RWPE2 (cell line): ENCODE data around the gene VWC2L.

Experiments used
- ATAC-seq: fragments of 200-7000 bp; cut with Tn5 transposase; 3 replicates; pipeline ENCODE4 v1.9.1; 2021; ENCODE audit warnings: low read depth
- DNase-seq: peaks from one replicate; pipeline ENCODE4 v3.0.0-alpha.2; 2020; ENCODE audit warnings: low spot score
- H3K27ac ChIP-seq: fragments of 450-650 bp; 2 replicates; pipeline ENCODE4 v1.5.1; 2017; ENCODE audit warnings: mild to moderate bottlenecking; ENCODE audit not compliant: poor library complexity, severe bottlenecking
- H3K27me3 ChIP-seq: fragments of 250-450 bp; sonication (Bioruptor Pico); 2 replicates; pipeline ENCODE4 v1.5.1; 2021; ENCODE audit warnings: mild to moderate bottlenecking, moderate library complexity; ENCODE audit not compliant: insufficient read depth, poor library complexity, severe bottlenecking
- H3K36me3 ChIP-seq: fragments of 250-450 bp; sonication (Bioruptor Pico); 2 replicates; pipeline ENCODE4 v1.5.1; 2020; ENCODE audit warnings: low read depth, mild to moderate bottlenecking, moderate library complexity
- H3K4me1 ChIP-seq: fragments of 250-450 bp; sonication (Bioruptor Pico); 2 replicates; pipeline ENCODE4 v1.5.1; 2021; ENCODE audit warnings: mild to moderate bottlenecking, moderate library complexity; ENCODE audit not compliant: insufficient read depth, poor library complexity, severe bottlenecking
- H3K4me3 ChIP-seq: fragments of 250-450 bp; sonication (Bioruptor Pico); 2 replicates; pipeline ENCODE4 v1.5.1; 2021; ENCODE audit warnings: mild to moderate bottlenecking, moderate library complexity; ENCODE audit not compliant: severe bottlenecking
- H3K9me3 ChIP-seq: fragments of 250-450 bp; sonication (Bioruptor Pico); 2 replicates; pipeline ENCODE4 v1.5.1; 2021; ENCODE audit warnings: mild to moderate bottlenecking, moderate library complexity; ENCODE audit not compliant: severe bottlenecking
- TF ChIP-seq, protein P1 (sequence below): fragments of 450-650 bp; IDR thresholded peaks from one replicate; pipeline ENCODE4 v1.5.1; 2017; ENCODE audit warnings: mild to moderate bottlenecking, moderate library complexity; ENCODE audit not compliant: poor library complexity, severe bottlenecking

The VWC2L gene

DNA sequence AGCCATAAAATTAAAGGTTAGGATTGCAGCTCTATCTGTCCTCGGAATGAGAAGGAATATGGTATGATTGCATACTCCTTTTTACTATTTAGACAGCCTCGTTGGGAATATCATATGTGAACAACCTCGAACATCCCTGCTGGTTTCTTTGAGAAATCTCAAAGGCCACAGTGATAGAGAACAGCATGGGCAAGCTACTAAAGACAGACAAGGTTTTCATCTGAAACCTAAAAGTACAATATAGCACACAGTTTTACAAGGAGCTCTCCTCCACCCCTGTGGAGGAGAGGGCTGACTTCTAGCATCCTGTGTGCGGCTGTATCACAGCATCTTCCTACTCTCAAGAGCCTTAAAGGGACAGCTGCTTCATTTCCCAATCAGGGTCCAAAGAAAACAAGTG is 104.3 kb downstream of the VWC2L start:
- no peak for ATAC-seq

DNA sequence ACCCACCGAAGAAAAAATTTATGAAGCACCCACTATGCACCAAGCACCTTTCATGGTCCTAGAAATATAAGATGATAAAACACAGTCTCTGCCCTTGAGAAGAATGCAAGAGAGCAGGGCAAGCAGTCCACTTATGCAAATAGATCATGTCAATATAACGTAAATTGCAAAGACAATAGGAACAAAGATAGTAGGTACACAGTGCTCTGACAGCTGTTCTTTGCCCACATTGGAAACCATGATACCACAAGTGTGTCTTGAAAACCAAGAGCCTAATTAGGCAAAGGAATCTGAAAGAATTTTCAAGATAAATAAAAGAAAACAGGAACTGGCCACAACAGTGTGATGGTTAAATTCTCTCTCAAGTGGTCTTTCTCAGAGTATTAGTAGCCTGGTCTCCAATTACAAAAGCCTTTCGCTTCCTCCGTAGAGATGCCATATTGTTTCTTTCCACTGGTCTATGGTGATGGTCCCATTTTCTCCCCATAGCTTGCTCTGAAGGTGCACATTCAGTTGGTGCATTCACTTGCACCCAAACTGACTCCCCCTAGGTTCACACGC is 108.5 kb downstream of the VWC2L start:
- H3K36me3 ChIP-seq, result no peaks in the 10 kb centered on the region
- H3K27me3 ChIP-seq, result no peaks in the 10 kb centered on the region
- DNase-seq, result no peak
- no peak overlapping the region for H3K4me3 ChIP-seq
- ATAC-seq, result no peak
- H3K27ac ChIP-seq, result no peak overlapping the region
- H3K9me3 ChIP-seq, result no peaks in the 10 kb centered on the region
- H3K4me1 ChIP-seq, result no peaks in the 10 kb centered on the region
- TF ChIP-seq, protein P1, sequence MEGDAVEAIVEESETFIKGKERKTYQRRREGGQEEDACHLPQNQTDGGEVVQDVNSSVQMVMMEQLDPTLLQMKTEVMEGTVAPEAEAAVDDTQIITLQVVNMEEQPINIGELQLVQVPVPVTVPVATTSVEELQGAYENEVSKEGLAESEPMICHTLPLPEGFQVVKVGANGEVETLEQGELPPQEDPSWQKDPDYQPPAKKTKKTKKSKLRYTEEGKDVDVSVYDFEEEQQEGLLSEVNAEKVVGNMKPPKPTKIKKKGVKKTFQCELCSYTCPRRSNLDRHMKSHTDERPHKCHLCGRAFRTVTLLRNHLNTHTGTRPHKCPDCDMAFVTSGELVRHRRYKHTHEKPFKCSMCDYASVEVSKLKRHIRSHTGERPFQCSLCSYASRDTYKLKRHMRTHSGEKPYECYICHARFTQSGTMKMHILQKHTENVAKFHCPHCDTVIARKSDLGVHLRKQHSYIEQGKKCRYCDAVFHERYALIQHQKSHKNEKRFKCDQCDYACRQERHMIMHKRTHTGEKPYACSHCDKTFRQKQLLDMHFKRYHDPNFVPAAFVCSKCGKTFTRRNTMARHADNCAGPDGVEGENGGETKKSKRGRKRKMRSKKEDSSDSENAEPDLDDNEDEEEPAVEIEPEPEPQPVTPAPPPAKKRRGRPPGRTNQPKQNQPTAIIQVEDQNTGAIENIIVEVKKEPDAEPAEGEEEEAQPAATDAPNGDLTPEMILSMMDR, result no peak

More for the DNA sequence above, 104.3 kb downstream of the VWC2L start:
- Histone ChIP-seq H3K36me3 (no peaks in the 10 kb centered on the region), H3K9me3 (no peaks in the 10 kb centered on the region), H3K4me3 (no peak overlapping the region), H3K27ac (no peak overlapping the region), H3K27me3 (no peaks in the 10 kb centered on the region), H3K4me1 (no peaks in the 10 kb centered on the region)
- no peak for DNase-seq
- TF ChIP-seq, protein P1, result no peak

DNA sequence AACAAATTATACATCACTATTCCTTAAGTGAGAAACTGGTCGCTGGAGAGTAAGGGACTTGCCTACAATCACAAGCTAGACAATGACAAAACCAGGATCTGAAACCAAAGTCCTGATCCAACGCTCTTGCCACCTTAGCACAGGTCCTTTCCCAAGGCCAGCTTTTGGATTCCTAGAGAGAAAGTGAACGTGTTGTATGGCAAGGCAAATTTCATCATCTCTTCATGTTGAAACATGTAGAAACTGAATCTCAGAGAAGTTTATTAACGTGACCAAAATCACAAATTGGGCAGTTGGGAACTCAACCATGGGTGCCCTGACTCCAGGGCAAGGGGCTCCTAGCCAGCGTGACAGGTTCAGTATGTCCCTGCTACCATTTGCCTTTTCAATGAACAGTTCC is 118.2 kb downstream of the VWC2L start:
- no peaks in the 10 kb centered on the region for H3K27me3 ChIP-seq
- H3K9me3 ChIP-seq, result no peaks in the 10 kb centered on the region
- H3K4me3 ChIP-seq, result no peak overlapping the region
- H3K4me1 ChIP-seq, result no peaks in the 10 kb centered on the region
- H3K36me3 ChIP-seq, result no peaks in the 10 kb centered on the region
- H3K27ac ChIP-seq, result no peak overlapping the region
- no peak for DNase-seq
- TF ChIP-seq, protein P1, result no peak
- no peak for ATAC-seq

DNA sequence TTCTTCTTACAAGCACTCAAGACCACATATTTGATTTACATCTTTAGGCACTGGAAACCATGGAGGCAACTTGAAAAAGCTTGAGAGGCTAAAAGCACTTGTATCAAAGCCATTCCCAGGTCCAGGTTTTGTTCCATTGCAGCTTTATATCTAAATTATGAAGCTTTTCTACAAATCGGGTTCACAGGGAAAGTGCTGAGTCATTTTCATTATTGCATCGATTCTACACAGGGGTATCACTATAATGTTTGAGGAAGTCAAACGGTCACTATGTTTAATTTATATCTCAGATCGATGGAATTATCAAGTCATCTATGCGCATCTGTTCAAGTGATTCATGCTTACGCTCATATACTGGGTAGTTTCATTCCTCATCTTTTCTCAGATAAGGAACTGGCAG is 118.7 kb downstream of the VWC2L start:
- DNase-seq (no peak), ATAC-seq (no peak)
- TF ChIP-seq, protein P1, result no peak
- H3K4me1 ChIP-seq, result no peaks in the 10 kb centered on the region
- H3K27ac ChIP-seq, result no peak overlapping the region
- no peaks in the 10 kb centered on the region for H3K36me3 ChIP-seq
- no peaks in the 10 kb centered on the region for H3K9me3 ChIP-seq
- no peak overlapping the region for H3K4me3 ChIP-seq
- H3K27me3 ChIP-seq, result no peaks in the 10 kb centered on the region

DNA sequence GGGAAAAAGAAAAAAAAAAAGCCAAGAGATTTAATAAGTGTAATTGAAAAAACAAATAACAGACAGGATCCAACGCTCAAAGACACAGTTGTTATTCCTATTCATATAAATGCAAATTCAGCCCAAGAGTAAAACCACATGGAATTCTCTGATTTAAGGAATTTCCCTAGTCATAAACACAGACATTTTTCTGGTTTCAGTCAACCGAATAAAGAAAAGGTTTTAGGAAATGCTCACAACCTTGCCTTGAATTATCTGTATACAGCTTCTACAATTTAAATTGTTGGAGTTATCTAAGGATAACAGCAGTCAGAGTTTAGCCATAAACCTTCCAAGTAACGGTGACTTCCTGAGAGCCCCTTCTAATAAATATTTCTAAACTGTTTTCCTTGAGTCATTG is 122.7 kb downstream of the VWC2L start:
- ATAC-seq (no peak), DNase-seq (no peak)
- Histone ChIP-seq H3K4me3 (no peak overlapping the region), H3K4me1 (no peaks in the 10 kb centered on the region), H3K9me3 (no peaks in the 10 kb centered on the region), H3K27ac (no peak overlapping the region), H3K27me3 (no peaks in the 10 kb centered on the region), H3K36me3 (no peaks in the 10 kb centered on the region)
- TF ChIP-seq, protein P1, result no peak
